Osteocyte (in vitro differentiated cells): ENCODE results near the gene F12. TPM values are rescaled to one million over a fixed set of nuclear protein-coding genes. Genes with fewer than 3 reads are reported as not detected.
"Not testable (repeated sequence)": the region's sequence is repeated elsewhere in the genome, so short reads cannot be mapped to it uniquely, and the experiment has no call there.

Source experiments
- DNase-seq: peaks from one replicate; pipeline ENCODE4 v3.0.0; 2021; ENCODE audit warnings: mixed read lengths; ENCODE audit not compliant: unreplicated experiment; ENCODE audit errors: extremely low spot score
- H3K27ac Mint-ChIP-seq: one replicate; pipeline ENCODE4 v1.8.0; 2021; ENCODE audit warnings: mild to moderate bottlenecking, mixed read lengths; ENCODE audit not compliant: unreplicated experiment
- H3K27me3 Mint-ChIP-seq: one replicate; pipeline ENCODE4 v1.8.0; 2021; ENCODE audit warnings: mixed read lengths; ENCODE audit not compliant: unreplicated experiment
- H3K36me3 Mint-ChIP-seq: one replicate; pipeline ENCODE4 v1.8.0; 2021; ENCODE audit warnings: mixed read lengths; ENCODE audit not compliant: unreplicated experiment
- H3K4me1 Mint-ChIP-seq: one replicate; pipeline ENCODE4 v1.8.0; 2021; ENCODE audit warnings: mixed read lengths; ENCODE audit not compliant: unreplicated experiment
- H3K4me3 Mint-ChIP-seq: one replicate; pipeline ENCODE4 v1.8.0; 2021; ENCODE audit warnings: mild to moderate bottlenecking, moderate library complexity, mixed read lengths; ENCODE audit not compliant: unreplicated experiment
- H3K9me3 Mint-ChIP-seq: one replicate; pipeline ENCODE4 v1.8.0; 2021; ENCODE audit warnings: mixed read lengths; ENCODE audit not compliant: unreplicated experiment
- total RNA-seq: library from RNA; stranded (reverse); gene quantifications from 2 replicates; pipeline ENCODE4 v1.2.1, GENCODE V29; 2021
- TF ChIP-seq, protein P1 (sequence below): fragments of 200-600 bp; sonication (generic); IDR thresholded peaks from 2 replicates; pipeline ENCODE4 v1.5.0; 2021; ENCODE audit warnings: antibody characterized with exemption, mild to moderate bottlenecking, moderate library complexity

F12 gene
- total RNA-seq, 1 donor from 2014 or later = 1.5 TPM

GRCh38 chr5:177377851-177378776 lies 31.2 kb downstream of the F12 start:
- H3K36me3 Mint-ChIP-seq = no peaks in the 10 kb centered on the region
- no peaks in the 10 kb centered on the region for H3K9me3 Mint-ChIP-seq
- no peak overlapping the region for H3K27ac Mint-ChIP-seq
- no peak for DNase-seq
- TF ChIP-seq, protein P1, sequence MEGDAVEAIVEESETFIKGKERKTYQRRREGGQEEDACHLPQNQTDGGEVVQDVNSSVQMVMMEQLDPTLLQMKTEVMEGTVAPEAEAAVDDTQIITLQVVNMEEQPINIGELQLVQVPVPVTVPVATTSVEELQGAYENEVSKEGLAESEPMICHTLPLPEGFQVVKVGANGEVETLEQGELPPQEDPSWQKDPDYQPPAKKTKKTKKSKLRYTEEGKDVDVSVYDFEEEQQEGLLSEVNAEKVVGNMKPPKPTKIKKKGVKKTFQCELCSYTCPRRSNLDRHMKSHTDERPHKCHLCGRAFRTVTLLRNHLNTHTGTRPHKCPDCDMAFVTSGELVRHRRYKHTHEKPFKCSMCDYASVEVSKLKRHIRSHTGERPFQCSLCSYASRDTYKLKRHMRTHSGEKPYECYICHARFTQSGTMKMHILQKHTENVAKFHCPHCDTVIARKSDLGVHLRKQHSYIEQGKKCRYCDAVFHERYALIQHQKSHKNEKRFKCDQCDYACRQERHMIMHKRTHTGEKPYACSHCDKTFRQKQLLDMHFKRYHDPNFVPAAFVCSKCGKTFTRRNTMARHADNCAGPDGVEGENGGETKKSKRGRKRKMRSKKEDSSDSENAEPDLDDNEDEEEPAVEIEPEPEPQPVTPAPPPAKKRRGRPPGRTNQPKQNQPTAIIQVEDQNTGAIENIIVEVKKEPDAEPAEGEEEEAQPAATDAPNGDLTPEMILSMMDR = no peak
- no peak overlapping the region for H3K4me3 Mint-ChIP-seq
- H3K27me3 Mint-ChIP-seq = peaks cover 2% of the 10 kb centered on the region
- H3K4me1 Mint-ChIP-seq = peaks cover 9% of the 10 kb centered on the region

DNA sequence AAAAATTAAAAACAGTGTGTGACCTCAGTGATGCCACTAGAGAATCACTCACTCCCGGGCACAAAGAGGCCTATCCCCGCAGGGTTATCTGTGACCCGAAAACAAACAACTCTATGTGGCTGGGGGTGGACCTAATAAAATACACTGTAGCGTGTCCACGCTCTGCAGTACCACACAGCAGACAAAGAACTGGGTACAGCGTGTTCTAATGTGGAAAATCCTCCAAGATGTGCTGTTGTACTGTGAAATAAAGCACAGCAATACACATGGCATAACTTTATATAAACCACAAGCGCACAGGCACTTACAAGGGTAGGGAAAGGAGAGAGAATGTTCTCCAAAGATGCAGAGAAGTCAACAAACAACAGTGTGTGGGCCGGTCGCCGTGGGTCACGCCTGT lies 33.3 kb downstream of the F12 start:
- Mint-ChIP-seq H3K27ac (no peak overlapping the region), H3K4me3 (no peak overlapping the region), H3K9me3 (no peaks in the 10 kb centered on the region), H3K36me3 (no peaks in the 10 kb centered on the region), H3K27me3 (no peaks in the 10 kb centered on the region), H3K4me1 (peaks cover 11% of the 10 kb centered on the region)
- TF ChIP-seq, protein P1 = no peak
- DNase-seq = no peak

DNA sequence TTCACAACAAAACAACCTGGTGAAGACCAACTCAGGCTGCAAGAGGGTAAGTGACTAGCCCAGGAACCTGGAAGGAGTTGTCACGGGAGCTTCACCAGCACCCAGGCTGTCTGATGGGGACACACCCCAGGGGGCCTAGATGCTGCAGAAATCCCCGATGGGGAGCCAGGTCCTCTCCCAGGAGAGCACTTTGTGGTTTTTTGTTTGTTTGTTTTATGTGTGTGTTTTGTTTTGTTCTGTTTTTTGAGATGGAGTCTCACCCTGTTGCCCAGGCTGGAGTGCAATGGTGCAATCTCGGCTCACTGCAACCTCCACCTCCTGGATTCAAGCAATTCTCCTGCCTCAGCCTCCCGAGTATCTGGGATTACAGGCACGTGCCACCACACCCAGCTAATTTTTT lies 33.8 kb downstream of the F12 start:
- not testable (repeated sequence) for H3K9me3 Mint-ChIP-seq, H3K36me3 Mint-ChIP-seq, DNase-seq, H3K27me3 Mint-ChIP-seq, H3K27ac Mint-ChIP-seq, H3K4me3 Mint-ChIP-seq
- H3K4me1 Mint-ChIP-seq = peaks cover 10% of the 10 kb centered on the region

DNA sequence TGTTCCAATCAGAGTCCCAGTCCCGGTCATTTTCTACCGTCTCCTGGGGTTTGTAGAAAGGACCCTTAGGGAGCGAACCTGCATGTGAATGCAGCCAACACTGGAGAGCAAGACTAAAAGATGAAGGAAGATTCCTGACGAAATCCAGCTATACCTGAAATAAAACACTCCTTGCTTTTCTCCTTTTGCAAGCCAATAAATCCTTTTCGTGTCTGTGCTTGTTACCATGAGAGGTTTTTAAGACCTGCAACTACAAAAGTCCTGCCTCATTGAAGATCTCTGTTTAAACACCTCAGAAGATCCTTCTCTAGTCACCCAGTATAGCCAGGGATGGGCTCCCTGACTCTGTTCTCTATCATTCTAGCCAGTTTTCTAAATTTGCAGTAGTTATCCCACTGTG lies 35.2 kb downstream of the F12 start:
- no peaks in the 10 kb centered on the region for H3K36me3 Mint-ChIP-seq
- no peaks in the 10 kb centered on the region for H3K9me3 Mint-ChIP-seq
- peaks cover 6% of the 10 kb centered on the region for H3K4me1 Mint-ChIP-seq
- H3K27ac Mint-ChIP-seq = no peak overlapping the region
- H3K4me3 Mint-ChIP-seq = no peak overlapping the region
- no peak for DNase-seq
- no peaks in the 10 kb centered on the region for H3K27me3 Mint-ChIP-seq
- TF ChIP-seq, protein P1 = no peak

DNA sequence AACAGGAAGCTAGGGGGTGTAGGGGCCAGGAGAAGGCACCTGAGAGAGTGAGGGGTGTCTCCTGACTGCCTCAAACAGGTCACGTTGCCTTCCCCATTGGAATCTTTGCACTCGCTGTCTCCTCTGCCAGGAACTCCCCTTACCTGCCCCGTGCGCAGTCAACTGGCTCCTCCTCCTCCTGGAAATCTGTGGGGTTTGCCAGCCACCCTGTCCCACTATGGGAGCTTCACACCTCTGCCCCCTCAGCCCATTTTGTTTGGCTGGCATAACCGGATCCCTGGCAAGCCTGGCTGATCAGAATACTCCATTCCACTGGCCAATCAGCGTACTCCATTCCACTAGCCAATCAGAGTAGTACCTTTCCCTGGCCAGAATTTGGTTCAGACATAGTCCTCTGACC lies 35.6 kb downstream of the F12 start:
- no peak for DNase-seq
- peaks cover 6% of the 10 kb centered on the region for H3K4me1 Mint-ChIP-seq
- no peaks in the 10 kb centered on the region for H3K9me3 Mint-ChIP-seq
- TF ChIP-seq, protein P1 = no peak
- no peaks in the 10 kb centered on the region for H3K27me3 Mint-ChIP-seq
- H3K4me3 Mint-ChIP-seq = no peak overlapping the region
- no peaks in the 10 kb centered on the region for H3K36me3 Mint-ChIP-seq
- no peak overlapping the region for H3K27ac Mint-ChIP-seq
